Stimulated activated CD8-positive, alpha-beta memory T cell treated with anti-CD3 and anti-CD28 coated beads, Interleukin-15, amount 100 ng/mL, for 4 hours (primary cell): Measurements from ENCODE around the gene CDK5R2.

Experiments used
- DNase-seq, 2 donors: peaks; one replicate each; pipeline ENCODE4 v3.0.0-alpha.2; 2020; ENCODE audit warnings: low read depth in 2 of 2

CDK5R2 gene

DNA sequence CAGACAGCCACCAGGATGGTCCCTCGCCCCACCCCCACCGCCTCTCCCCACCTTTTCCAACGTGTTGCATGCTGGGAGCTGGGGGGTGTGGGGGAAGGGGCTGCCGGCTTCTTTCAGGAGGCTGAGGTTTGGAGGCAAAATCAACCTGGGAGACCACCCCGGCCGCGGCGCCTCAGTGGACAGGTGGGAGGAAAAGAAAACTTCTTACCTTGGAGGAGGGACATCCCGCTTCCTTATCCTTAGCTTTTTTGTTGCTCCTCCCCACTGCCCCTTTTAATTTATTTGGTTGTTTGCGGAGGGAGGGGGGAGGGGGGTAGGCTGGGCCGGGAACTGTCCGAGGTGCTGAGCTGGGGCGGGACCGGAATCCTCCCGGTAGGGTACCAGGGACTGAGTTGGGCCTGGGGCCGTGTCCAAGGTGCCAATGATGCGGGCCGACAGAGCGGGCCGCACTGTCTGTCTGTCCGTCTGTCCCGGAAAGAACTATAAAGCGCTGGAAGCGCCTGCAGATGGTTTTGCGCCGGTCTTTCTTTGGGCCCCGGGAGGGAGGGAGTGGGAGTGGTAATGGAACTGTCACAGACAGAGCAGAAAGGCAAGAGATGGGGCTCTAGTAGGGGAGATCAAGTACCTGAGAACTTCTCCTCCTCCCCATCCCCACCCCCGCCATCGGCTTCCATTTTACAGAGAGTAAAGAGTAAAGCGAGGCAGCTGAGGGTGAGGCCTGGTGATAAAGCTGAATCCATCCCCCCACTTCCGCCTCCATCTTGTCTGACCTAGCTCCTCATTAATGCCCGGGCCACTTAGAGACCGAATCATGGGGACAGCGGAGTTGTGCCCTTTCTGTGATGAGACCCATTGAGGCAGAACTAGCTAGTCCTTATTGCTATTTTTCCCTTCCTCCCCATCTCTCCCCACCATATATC lies 2.4 kb downstream of the CDK5R2 start:
- no peak for DNase-seq

DNA sequence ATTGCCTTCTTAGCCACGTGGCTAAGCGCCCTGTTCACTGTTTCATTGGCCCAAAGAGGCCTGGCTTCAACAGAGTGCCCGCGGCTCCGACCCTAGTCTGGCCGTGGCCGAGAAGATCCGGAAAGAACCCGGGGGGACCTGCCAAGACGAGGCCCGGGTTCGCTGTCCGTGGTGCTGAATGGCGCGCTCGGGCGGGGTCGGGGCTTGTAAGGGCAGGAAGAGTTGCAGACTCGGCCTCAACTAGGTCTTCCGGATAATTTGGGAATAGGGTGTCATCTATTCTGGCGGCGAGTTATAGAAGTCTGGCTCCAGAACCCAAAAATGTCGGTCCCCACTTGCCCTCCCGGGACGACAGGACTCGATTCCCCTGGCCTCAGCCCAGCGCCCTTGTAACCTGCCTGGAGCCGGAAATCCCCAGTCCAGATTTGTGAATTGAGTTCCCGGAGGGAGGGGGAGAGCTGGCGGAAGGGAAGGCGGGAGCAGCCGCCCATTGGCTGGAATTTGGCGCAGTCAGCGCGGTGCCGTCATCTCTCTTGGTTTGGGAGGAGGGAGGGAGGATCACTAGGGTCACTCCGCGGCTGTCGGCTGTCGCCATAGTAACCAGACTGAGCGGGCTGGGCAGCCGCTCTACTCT lies 3.5 kb downstream of the CDK5R2 start:
- no peak for DNase-seq

DNA sequence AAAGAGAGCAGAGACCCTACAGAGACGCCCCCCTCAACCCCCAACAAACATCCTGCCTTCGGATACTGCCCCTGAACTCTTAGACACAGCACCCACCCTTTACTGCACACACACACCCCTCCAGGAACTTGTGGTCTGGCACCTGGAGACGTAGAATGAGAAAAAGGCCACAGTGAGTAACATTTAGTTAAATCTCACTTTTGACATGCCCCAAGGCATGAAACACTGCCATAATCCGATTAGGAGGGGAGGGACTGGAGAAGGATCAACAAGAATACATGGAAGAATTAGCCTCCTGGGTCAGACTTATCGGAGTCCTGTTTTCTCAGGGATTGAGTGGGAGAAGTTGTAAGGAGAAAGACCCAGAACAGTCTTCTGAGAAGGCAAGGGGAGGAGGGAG lies 4.1 kb downstream of the CDK5R2 start:
- DNase-seq, result no peak

DNA sequence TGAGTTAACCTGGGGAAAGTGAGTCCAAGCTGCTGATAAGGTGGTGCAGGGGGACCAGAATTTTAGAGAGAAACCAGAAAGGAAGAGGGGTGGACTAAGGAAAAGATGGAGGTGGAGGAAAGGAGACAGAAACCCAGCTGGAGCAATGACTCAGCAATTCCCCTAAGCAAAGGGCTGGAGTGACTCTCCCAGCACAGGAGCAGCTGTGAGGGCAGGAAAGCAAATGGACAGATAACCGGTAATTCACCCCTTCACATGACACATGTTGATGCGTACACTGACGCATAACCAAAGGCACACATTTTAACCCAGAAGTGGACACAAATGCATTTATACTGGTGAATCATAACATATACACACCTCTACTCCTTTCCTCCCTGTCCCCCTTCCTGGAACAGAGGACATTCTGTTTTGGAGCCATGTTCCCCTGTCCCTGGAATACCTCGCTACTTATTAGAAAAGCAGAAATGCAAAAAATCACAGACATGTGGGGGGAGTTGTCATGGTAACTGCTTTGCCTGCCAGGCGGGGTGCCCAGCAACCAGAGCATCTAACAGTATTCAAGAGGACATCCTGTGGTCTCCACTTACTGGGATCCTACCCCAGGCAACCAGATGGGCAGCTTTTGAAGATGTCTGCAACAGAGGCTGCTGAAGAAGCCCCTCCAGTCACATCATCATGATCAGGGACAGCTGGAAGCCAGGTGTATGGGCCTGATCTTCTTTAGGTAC lies 4.7 kb downstream of the CDK5R2 start:
- DNase-seq, result no peak

DNA sequence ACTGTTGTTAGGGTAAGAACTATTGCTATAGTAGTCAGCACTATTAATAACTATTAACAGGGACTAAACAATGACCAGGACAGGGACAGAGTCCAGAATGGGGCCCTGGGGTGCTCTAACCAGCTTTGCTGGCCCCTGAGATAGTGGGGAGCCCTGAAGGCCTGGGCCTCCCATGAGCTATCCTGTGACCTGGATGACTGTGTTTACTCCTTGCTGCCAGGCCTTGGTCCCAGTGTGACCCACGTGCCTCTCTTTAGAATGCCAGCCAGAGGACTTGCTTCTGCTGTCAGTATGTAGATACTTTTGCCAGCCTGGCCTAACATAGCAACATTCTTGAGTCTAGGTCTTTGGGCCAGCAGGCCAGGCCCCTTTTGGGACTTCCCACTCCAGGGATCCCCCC lies 11.4 kb downstream of the CDK5R2 start:
- no peak for DNase-seq

DNA sequence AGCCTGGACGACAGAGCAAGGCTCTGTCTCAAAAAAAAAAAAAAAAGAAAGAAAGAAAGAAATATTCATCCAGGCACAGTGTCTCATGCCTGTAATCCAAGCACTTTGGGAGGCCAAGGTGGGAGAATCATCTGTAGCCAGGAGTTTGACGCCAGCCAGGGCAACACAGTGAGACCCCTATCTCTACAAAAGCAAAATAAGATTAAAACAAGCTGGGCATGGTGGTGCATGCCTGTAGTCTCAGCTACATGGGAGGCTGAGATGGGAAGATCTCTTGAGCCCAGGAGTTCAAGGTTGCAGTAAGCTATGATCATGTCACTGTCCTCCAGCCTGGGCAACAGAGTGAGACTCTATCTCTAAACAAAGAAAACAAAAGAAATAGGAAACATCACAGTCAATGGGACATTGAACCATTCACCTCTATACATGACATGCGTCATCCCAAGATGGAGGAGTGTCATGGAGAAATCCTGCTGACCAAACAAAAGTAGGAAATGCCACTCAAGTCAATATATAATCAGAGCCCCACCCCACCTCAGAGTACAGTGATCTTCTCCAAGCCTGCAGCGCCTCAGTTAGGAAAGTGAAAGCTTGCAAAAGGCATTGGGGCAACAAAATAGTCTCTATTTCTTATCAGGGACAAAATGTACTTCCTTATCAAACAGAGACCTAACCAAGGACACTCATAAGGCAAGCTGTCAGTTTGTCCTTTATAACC lies 15.8 kb downstream of the CDK5R2 start:
- DNase-seq, result no peak

DNA sequence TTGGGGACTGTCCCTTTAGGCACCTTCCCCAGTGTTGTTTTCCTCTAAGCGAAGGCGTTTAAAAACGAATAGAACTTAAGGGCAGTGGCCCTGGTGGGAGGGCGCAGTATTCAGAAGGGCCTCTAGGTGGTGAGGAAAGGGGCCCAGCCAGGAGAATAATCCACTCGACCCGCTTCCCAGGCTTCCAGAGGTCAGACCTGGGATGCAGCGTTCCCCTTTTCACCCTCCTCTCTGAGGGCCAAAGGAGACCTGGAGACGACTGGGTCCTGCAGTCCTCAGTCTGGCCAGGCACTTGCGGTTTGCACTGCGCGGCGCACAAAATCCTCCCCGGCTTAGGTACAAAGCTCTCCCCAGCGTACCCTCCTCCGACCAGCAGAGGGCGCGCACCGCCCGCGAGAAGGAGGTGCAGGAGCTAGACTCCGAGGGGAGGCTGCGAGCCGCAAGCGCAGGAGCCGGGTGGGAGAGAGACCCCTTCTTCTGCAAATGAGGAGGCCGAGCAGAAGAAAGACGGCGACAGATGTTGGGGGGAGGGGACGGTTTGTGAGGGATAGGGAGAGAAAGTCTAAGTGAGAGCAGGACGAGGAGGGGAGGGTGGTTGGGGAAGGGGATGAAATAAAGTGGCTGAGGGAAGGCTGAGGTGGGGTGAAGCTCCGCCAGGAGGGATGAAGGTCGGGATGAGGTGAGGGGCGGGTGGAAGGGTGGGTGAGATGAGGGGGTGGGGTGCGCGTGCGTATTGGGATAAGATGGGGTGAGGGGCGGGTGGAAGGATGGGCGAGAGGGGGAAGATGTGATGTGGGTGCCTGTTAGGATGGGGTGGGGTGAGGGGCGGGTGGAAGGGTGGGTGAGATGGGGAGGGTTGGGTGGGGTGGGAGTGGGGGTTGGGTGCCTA lies 20.6 kb downstream of the CDK5R2 start:
- peak; percentile 57 to 68 for DNase-seq

DNA sequence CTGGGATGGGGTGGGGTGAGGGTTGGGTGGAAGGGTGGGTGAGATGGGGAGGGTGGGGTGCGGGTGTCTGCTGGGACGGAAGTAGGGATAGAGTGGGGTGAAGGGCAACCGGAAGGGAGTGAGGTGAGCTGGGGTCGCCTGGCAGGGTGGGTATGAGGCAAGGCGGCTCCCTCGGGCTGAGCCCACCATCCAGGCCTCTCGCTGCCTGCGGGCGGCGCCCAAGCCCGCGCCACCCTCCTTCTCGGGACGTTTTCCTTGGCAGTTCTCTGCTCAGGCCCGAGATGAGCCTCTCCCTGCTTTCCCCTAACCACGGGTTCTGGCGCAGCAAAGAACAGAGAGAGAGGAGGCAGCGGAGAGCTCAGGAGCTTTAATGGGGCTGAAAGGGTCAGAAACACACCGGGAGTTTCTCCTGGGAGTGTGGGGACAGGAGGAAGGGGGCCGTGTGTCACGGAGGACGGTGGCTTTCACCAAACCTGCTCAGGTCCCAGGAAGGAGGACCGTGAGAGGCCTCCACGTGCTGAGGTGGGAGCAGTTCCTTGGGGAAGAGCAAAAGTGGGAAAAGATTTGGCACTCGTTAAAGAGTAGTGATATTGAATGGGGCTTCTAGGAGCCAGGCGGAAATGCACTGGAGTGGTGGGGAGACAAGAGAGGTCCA lies 21.4 kb downstream of the CDK5R2 start:
- DNase-seq, result no peak

DNA sequence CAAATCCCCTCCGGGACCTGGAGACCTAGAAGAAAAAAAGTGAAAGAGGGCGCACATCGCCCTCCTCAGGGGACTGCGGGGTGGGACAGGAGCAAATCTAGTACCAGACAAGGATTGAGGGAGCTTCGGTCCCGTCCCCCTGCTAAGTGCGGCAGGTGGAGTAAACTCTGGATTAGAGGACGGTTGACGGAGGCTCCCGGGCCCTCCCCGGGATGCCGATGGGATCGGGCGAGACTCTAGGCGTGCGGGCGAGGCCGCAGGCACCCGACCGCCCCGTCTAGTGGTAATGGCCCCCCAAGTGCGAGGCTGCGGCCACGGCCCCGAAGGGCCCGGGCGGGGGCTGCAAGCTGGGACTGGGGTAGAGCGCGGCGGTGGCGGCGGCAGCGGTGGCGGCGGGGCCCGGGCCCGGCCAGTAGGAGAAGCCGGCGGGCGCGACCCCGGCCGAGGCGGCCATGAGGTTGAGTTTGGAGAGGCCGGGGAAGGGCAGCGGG lies 22.0 kb downstream of the CDK5R2 start:
- no peak for DNase-seq

DNA sequence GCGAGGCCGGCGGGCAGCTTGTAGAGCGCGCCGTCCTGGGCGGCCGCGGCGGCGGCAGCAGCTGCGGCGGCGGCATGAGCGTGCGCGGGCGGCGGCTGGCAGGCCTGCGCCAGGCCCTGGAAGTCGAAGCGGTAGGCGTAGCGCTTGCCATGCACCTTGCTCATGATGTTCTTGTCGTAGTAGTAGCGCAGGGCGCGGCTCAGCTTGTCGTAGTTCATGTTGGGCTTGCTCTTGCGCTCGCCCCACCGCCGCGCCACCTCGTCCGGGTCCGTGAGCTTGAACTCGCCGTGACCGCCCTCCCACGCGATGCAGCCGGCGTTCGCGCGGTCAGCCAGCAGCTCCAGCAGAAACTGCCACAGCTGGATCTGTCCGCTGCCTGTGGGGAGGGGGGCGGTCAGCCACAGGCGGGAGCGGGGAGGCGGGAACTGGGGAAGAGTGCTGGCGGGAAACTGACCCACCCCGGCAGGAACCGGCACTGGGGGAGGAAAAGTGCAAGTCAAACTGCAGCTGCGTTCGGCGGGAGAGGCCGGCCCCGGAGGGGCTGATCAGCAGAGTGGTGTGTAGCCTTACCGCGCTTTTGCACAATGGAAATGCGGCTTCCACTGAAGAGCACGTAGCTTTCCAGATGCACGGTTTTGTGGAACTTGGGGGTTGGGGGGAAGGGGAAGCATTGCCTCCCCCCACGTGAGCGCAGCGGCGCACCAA lies 22.6 kb downstream of the CDK5R2 start:
- no peak for DNase-seq

DNA sequence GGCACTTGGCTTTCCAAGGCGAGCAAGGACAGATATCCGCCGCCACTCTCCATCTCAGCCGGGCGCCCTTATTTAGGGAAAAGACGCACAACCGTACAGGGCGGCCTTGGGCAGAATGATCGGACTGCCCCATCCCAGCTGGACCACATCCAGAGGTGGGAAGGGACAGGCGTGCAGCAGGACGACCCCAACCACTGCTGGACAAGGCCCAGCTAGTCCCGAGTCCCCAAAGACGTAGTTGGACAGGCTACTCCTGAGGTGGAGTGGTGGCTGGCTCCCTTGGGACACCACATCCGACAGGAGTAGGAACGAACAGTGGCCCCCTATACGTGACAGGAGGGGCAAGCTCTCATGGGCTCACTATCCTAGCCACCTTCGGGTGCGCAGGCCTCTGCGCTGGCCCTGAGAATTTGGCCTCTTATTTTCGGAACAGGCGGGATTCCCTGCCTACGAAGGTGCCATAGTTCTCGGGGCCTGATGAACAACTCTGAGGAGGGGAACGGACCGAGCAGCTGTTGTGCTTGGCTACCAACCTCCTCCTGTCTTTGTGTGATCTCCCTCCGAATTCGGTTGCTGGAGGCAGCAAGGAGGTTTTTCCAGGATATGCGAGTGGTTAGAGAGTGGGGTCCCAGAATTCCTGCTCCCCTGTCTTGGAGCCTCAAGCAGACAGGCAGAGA lies 23.3 kb downstream of the CDK5R2 start:
- no peak for DNase-seq

DNA sequence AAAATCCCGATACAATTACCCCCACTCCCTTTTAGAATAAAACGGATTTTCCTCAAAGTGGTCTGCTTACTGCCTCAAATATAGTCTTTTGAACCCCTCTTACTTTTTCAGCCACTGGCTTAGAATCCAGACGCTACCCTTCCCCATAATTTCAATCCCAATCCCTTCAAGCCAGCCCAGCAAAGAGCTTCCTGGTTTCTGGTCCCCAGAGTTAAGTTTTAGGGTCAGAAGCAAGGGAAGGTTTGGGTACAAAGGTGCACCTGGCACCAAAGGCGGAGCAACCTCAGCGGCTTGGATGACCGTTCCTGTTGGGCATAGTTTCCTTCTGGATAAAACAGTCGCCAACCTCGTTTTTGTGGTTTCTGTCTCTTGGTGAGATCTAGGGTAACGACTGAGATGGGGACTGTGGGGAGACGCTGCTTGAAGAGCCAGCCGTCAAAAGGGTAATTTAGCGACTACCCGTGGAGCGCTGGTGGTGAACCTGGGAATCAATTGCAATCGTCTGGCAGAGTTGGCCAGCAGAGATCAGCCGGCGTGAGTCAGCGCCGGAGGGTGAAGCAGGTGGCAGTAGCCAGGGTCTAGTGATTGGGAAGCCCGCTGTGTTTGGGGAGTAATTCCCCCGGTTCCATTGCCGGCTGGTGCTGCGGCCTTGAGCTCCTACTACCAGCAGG lies 23.9 kb downstream of the CDK5R2 start:
- DNase-seq, result no peak

DNA sequence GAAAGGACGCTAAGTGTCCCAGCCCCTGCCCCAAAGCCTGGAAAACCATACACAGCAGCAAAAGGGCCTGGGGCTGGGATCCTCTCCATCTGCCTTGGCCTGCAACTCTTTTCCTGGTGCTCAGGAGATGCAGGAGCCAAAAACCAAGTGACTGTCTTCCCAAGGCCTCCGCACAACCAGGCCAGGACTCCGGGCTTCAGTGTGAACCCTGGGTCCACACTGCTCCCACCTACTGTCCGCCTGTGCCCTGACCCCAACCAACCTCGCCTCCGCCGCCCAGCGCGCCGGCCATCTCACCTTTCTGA lies 24.4 kb downstream of the CDK5R2 start:
- DNase-seq, result no peak

DNA sequence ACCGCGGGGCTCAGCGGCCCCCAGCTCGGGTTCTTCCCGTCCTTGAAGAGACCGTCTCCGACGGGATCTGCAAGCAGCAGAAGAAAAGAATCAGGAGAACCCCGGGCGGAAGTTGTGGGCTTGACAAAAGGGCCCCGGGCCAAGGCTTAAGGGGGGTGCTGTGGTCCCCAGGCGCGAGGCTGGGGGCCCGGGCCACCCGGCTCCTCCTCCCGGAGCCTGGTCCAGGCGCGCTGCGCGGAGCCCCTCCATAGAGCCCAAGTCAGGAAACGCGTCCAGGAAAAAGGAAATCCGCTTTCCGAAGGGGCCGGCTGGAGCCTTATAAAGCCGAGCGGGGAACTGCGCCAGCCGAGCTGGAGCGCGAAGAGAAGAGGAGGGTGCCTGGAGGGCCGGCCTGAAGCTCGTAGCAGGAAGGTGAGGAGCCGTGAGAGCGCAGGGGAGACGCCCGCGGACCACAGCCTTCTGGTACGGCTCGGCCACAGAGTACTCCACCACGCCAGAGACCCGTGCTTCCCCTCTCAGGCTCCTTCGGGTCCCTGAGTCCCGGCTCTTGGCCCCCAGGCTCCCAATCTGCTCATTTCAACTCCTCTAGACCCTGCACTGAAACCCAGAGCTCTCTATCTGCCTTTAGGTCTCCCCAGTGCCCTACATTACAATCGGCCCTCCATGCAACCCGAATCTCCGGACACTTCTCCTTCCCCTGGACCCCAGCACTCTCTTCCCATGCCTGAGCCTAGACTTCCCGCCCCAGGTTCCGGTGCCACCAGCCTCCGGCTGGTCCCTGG lies 25.0 kb downstream of the CDK5R2 start:
- no peak for DNase-seq

DNA sequence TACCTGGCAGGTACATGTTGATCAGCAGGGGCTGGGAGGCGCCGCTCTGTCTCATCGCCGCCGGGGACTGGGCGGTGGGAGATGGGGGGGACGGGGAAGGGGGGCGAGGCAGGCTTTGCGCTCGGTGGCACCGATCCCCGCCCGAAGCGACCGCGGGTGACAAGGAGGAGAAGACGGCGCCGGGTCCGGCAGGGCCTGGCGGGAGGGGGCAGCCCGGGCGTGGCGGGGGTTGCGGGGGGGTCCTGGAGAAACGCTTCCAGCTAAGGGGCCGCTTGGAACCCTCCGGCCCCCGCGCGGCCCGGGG lies 25.5 kb downstream of the CDK5R2 start, which contains the start of gene FEV:
TSS of gene FEV (minus strand) at position 164 of the 304 bp plus-strand sequence. CDS start at position 55, 109 bp downstream.
- DNase-seq, result no peak

DNA sequence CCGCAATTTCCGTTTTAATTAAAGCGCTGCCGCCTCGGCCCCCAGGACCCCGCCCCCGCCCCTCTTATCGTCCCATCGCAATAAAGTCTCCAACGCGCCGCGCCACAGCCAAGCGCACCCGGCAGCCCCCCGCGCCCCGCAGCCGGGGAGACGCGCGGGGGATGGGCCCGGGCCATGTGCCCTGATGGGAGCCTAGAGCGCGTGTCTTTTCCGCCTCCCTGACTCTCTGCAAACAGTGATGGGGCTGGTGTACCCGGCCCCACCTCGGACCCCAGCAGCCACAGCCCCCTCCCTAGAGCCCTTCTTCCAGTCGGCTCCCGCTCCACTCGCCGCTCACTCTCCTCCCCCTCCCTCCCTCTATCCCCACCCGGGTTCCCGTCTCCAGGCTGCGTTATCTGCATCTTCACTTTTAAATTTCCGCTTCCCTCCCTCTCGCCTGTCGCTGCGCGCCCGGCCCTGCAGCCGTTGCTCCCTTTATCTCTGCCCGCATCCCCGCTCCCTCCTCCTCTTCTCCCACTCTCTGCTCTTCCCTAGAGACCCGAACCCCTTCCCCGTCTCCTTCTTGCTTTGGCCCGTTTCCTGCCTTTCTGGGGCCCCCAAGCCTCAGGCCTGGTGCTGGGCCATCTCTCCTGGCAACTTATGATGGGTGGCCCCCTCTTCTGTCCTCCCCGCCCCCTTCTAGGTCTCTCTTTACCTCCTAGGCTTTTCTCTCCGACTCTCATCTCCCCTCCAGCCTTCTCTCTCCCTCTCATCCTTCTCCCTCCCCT lies 26.0 kb downstream of the CDK5R2 start:
- no peak for DNase-seq

DNA sequence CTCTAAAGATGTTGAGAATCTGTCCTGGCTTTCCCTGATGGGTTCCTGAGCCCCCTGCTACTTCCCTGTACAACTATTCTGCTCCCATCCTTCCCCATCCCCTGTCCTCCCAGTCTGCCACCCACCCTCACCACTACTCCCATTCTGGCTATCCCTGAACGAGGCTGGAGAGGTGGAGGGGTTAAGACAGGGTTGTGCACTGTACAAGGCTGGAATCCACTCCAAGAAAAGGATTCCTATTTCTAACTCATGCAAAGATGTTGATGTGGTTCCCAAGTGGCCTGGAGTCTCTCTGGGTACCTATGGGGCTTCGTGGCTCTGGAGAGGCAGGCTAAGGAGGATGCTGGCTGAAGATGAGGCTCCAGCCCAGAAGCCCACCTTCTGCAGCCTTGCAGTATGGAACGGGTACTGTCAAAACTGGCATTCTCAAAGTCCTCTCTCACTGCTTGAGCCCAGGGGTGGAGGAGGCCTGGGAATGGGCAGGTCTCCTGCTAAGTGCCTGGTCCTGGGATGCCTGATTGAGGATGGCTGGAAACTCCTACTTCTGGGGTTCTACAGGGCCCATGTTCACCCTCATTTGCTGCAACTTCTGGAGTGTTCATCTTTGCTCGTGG lies 26.8 kb downstream of the CDK5R2 start:
- DNase-seq, result no peak
